ENCODE results near the gene IL1F10. TPM values are rescaled to one million over a fixed set of nuclear protein-coding genes. Genes with fewer than 3 reads are reported as not detected.

The IL1F10 gene
- total RNA-seq, 1 experiment from 2014 or later, result not detected

DNA sequence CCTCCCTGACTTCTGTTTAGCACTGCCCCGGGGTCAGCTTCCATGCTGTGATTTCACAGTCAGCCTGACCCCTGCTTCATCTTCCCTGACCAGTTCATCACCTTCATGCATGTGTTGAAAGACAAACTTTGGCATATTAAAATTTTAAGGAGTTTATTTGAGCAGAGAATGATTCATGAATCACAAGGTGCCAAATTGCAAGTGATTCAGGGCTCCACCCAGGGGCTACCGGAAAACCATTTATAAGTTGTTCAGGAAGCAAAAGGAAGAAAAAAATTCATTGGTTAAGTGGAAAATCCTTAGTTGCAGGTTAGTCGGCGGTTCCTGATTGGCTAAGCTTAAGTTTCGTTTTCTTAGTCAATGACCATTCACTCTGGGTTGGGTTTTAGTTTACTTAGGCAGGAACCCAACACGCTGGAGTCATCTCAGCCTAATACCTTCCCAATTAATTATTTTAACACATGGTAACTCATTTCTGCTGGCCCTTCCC, 10.6 kb downstream of the IL1F10 start:
- Histone ChIP-seq H3K9me3 (ENCODE audit: low read depth, low read length, poor library complexity, severe bottlenecking) (no peaks in the 10 kb centered on the region), H3K4me3 (ENCODE audit: low read depth, low read length, poor library complexity, severe bottlenecking) (no peak overlapping the region), H3K27me3 (replicated peaks; ENCODE audit: insufficient read depth, low read depth, low read length, poor library complexity) (peaks cover 2% of the 10 kb centered on the region), H3K27ac (ENCODE audit: low read depth, low read length, poor library complexity, severe bottlenecking) (no peak overlapping the region), H3K36me3 (ENCODE audit: insufficient read depth, low read length, poor library complexity, severe bottlenecking) (no peaks in the 10 kb centered on the region), H3K4me1 (ENCODE audit: insufficient read depth, low read length, poor library complexity, severe bottlenecking) (no peaks in the 10 kb centered on the region)
- peak; percentile 6 for DNase-seq (ENCODE audit: low spot score)
- no TSS peak for BruUV-seq (replicated peaks)
- intact Hi-C loops (cut with micrococcal nuclease; ENCODE audit: unreplicated experiment), result no loop called here
- ChIA-PET CTCF (no interaction called here), POLR2A (ENCODE audit: low non-redundant PET) (no interaction called here)
- TF ChIP-seq EZH2 (IDR thresholded peaks at IDR 0.05; ENCODE audit: borderline replicate concordance, low read depth, low read length, poor library complexity, severe bottlenecking) (no peak), CTCF (conservative IDR thresholded peaks at IDR 0.05; ENCODE audit: low read depth, low read length) (no peak)

DNA sequence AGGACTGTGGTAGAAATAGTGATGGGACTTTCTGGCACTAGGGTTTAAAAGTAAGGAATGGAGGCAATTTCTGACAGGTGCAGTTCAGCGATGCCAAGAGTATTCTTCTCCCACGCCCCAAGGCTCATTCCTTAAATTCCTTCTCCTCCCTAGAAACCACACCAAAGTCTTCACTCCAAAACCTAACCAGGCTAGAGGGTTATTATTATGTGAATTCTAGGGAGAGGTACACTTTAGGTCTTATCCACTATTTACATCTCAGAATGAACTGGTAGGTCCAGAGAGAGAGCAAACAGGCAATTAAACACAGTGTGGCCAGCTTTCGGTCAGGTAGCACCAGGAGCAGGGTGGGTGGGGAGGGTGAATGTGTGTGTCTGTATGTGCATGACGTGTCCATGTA, 11.4 kb downstream of the IL1F10 start:
- no peak for TF ChIP-seq CTCF (conservative IDR thresholded peaks at IDR 0.05; ENCODE audit: low read depth, low read length)
- no peak for TF ChIP-seq EZH2 (IDR thresholded peaks at IDR 0.05; ENCODE audit: borderline replicate concordance, low read depth, low read length, poor library complexity, severe bottlenecking)
- no TSS peak for BruUV-seq (replicated peaks)
- intact Hi-C loops (cut with micrococcal nuclease; ENCODE audit: unreplicated experiment), result no loop called here
- Histone ChIP-seq H3K4me3 (ENCODE audit: low read depth, low read length, poor library complexity, severe bottlenecking) (no peak overlapping the region), H3K9me3 (ENCODE audit: low read depth, low read length, poor library complexity, severe bottlenecking) (no peaks in the 10 kb centered on the region), H3K27ac (ENCODE audit: low read depth, low read length, poor library complexity, severe bottlenecking) (no peak overlapping the region), H3K4me1 (ENCODE audit: insufficient read depth, low read length, poor library complexity, severe bottlenecking) (no peaks in the 10 kb centered on the region), H3K27me3 (replicated peaks; ENCODE audit: insufficient read depth, low read depth, low read length, poor library complexity) (peaks cover 2% of the 10 kb centered on the region), H3K36me3 (ENCODE audit: insufficient read depth, low read length, poor library complexity, severe bottlenecking) (no peaks in the 10 kb centered on the region)
- ChIA-PET POLR2A (ENCODE audit: low non-redundant PET) (interaction anchor here (0.6 kb wide), 1 partner anchor 96 kb away, joined by 3 read pairs; no protein-coding TSS in a partner anchor), CTCF (interaction anchor here (1.9 kb wide), 1 partner anchor 120 kb away, joined by 16 read pairs; no protein-coding TSS in a partner anchor)
- no peak for DNase-seq (ENCODE audit: low spot score)

DNA sequence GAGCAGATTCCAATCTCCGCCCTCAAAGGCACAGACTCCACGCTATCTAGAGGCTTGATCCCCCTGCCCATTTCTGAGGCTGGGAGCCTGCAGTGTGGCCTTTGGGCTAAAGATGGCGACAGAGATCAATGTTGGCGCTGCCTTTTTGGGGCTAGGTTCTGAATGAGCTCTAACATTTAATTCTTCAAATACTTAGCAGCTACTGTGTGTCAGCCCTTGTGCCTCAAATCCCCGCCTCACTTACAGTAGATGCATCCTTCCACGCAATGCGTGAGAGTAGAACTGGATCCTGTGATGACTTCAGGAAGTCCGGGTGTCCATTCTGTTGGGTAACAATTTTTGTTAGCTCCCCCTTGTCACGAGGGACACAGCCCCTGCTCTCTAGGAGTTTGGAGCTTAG, 12.4 kb downstream of the IL1F10 start:
- intact Hi-C loops (cut with micrococcal nuclease; ENCODE audit: unreplicated experiment), result loop anchor here (2.0 kb wide), 1 partner anchor 119 kb away; no protein-coding TSS in a partner anchor
- POLR2A ChIA-PET (ENCODE audit: low non-redundant PET), result no interaction called here
- Histone ChIP-seq H3K4me3 (ENCODE audit: low read depth, low read length, poor library complexity, severe bottlenecking) (no peak overlapping the region), H3K36me3 (ENCODE audit: insufficient read depth, low read length, poor library complexity, severe bottlenecking) (no peaks in the 10 kb centered on the region), H3K9me3 (ENCODE audit: low read depth, low read length, poor library complexity, severe bottlenecking) (no peaks in the 10 kb centered on the region), H3K27me3 (replicated peaks; ENCODE audit: insufficient read depth, low read depth, low read length, poor library complexity) (peaks cover 2% of the 10 kb centered on the region), H3K27ac (ENCODE audit: low read depth, low read length, poor library complexity, severe bottlenecking) (no peak overlapping the region), H3K4me1 (ENCODE audit: insufficient read depth, low read length, poor library complexity, severe bottlenecking) (no peaks in the 10 kb centered on the region)
- no TSS peak for BruUV-seq (replicated peaks)
- peak; percentile 59 for DNase-seq (ENCODE audit: low spot score)
- peak; percentile 83 for TF ChIP-seq CTCF (conservative IDR thresholded peaks at IDR 0.05; ENCODE audit: low read depth, low read length)
- TF ChIP-seq EZH2 (IDR thresholded peaks at IDR 0.05; ENCODE audit: borderline replicate concordance, low read depth, low read length, poor library complexity, severe bottlenecking), result no peak
- CTCF ChIA-PET, result interaction anchor here (0.5 to 1.9 kb wide), 9 partner anchors 21 to 1438 kb away, joined by 3 to 16 read pairs (median 4); no protein-coding TSS in a partner anchor

Measured in A673 (cell line).